GM12878 (cell line): Measurements from ENCODE around the gene ITSN2.

Experiments
- ASH2L ChIP-seq: fragments of 300-600, 200-600 bp; sonication (generic); IDR thresholded peaks from 2 replicates; pipeline ENCODE4 v1.6.1; 2017; ENCODE audit warnings: low read depth, mild to moderate bottlenecking, borderline replicate concordance
- CREB1 ChIP-seq: IDR thresholded peaks from 2 replicates; pipeline ENCODE4 v1.6.1; 2012; ENCODE audit warnings: low read depth, mild to moderate bottlenecking, inconsistent platforms
- SIN3A ChIP-seq: IDR thresholded peaks from 2 replicates; pipeline ENCODE4 v1.6.1; 2012; ENCODE audit warnings: low read depth, low read length, improper control_type of control experiment
- SMAD1 ChIP-seq: fragments of 450-650 bp; IDR thresholded peaks from 2 replicates; pipeline ENCODE4 v1.6.1; 2018; ENCODE audit warnings: mild to moderate bottlenecking, low read depth; ENCODE audit not compliant: partially characterized antibody
- STAT3 ChIP-seq: IDR thresholded peaks from 2 replicates; pipeline ENCODE4 v1.6.1; 2011; ENCODE audit warnings: low read depth, low read length, improper control_type of control experiment
- SUZ12 ChIP-seq: fragments of 200-600 bp; sonication (generic); IDR thresholded peaks from one replicate; pipeline ENCODE4 v1.6.1; 2018; ENCODE audit warnings: antibody characterized with exemption, mild to moderate bottlenecking; ENCODE audit not compliant: unreplicated experiment
- TF ChIP-seq, protein P1 (sequence below): IDR thresholded peaks from 2 replicates; pipeline ENCODE4 v1.6.1; 2012; ENCODE audit warnings: low read depth, low read length, improper control_type of control experiment
- TF ChIP-seq, protein P2 (sequence below), 3 experiments: IDR thresholded peaks in 2 of 3; conservative IDR thresholded peaks in 1 of 3; 2 replicates each; pipeline ENCODE4 v1.5.1; 2011; ENCODE audit warnings: low read depth in 3 of 3, low read length in 3 of 3, mild to moderate bottlenecking in 3 of 3, control low read depth in 2 of 3, moderate library complexity in 2 of 3, inconsistent platforms in 1 of 3, mixed read lengths in 1 of 3; ENCODE audit not compliant: control insufficient read depth in 2 of 3, insufficient read depth in 1 of 3; ENCODE audit errors: extremely low read depth in 1 of 3
- TF ChIP-seq, protein P3 (sequence below): fragments of 450-650 bp; formaldehyde crosslinking; IDR thresholded peaks from 2 replicates; pipeline ENCODE4 v1.4.0; 2020; ENCODE audit warnings: mild to moderate bottlenecking, moderate library complexity

DNA sequence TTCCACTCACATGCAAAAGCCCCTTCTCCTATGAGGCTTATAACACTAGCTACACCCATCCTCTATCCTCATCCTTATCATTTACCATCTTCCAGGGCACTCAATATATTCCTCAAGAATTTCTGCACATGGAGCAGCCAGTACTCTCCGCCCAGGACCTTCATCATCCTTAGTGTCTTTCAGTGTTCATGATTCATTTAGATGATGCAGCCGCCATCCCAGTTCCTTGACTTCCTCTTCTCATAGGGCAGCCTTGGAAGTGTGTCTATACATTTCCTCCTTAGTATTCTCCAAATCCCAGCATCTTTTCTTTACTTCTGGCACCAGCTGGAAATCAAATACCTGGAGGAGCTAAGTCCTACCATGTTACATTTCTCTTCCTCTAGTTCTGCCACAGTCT, 3.0 kb upstream of the ITSN2 start:
- TF ChIP-seq ASH2L: no peak
- TF ChIP-seq, protein P1, sequence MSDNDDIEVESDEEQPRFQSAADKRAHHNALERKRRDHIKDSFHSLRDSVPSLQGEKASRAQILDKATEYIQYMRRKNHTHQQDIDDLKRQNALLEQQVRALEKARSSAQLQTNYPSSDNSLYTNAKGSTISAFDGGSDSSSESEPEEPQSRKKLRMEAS: no peak
- TF ChIP-seq SIN3A: no peak
- no peak for TF ChIP-seq STAT3
- TF ChIP-seq SUZ12: no peak
- TF ChIP-seq, protein P2, sequence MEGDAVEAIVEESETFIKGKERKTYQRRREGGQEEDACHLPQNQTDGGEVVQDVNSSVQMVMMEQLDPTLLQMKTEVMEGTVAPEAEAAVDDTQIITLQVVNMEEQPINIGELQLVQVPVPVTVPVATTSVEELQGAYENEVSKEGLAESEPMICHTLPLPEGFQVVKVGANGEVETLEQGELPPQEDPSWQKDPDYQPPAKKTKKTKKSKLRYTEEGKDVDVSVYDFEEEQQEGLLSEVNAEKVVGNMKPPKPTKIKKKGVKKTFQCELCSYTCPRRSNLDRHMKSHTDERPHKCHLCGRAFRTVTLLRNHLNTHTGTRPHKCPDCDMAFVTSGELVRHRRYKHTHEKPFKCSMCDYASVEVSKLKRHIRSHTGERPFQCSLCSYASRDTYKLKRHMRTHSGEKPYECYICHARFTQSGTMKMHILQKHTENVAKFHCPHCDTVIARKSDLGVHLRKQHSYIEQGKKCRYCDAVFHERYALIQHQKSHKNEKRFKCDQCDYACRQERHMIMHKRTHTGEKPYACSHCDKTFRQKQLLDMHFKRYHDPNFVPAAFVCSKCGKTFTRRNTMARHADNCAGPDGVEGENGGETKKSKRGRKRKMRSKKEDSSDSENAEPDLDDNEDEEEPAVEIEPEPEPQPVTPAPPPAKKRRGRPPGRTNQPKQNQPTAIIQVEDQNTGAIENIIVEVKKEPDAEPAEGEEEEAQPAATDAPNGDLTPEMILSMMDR (IDR thresholded peaks at IDR 0.05 in 2 of 3, conservative IDR thresholded peaks at IDR 0.05 in 1 of 3; ENCODE audit: control insufficient read depth in 2 of 3, extremely low read depth in 1 of 3, insufficient read depth in 1 of 3, low read depth in 3 of 3, low read length in 3 of 3): no peak
- TF ChIP-seq, protein P3, sequence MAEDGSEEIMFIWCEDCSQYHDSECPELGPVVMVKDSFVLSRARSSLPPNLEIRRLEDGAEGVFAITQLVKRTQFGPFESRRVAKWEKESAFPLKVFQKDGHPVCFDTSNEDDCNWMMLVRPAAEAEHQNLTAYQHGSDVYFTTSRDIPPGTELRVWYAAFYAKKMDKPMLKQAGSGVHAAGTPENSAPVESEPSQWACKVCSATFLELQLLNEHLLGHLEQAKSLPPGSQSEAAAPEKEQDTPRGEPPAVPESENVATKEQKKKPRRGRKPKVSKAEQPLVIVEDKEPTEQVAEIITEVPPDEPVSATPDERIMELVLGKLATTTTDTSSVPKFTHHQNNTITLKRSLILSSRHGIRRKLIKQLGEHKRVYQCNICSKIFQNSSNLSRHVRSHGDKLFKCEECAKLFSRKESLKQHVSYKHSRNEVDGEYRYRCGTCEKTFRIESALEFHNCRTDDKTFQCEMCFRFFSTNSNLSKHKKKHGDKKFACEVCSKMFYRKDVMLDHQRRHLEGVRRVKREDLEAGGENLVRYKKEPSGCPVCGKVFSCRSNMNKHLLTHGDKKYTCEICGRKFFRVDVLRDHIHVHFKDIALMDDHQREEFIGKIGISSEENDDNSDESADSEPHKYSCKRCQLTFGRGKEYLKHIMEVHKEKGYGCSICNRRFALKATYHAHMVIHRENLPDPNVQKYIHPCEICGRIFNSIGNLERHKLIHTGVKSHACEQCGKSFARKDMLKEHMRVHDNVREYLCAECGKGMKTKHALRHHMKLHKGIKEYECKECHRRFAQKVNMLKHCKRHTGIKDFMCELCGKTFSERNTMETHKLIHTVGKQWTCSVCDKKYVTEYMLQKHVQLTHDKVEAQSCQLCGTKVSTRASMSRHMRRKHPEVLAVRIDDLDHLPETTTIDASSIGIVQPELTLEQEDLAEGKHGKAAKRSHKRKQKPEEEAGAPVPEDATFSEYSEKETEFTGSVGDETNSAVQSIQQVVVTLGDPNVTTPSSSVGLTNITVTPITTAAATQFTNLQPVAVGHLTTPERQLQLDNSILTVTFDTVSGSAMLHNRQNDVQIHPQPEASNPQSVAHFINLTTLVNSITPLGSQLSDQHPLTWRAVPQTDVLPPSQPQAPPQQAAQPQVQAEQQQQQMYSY (CRISPR knock-in tag): no peak
- no peak for TF ChIP-seq CREB1
- no peak for TF ChIP-seq SMAD1
